RWPE1 (cell line): ENCODE measurements around the gene SPAG16.
A peak's percentile ranks its signal among the peaks of the same experiment; 100 is the strongest.

Source experiments
- CTCF ChIA-PET: fragments of 350-600 bp; sonication (Branson Sonifier 250); formaldehyde crosslinking; extraction: SDS; loops from one replicate; lab custom pipeline; 2021; lab: Yijun Ruan, JAX
- POLR2A ChIA-PET: fragments of 400-600 bp; formaldehyde crosslinking; extraction: SDS; loops from one replicate; lab custom pipeline; 2020; ENCODE audit warnings: antibody characterized with exemption; ENCODE audit not compliant: low non-redundant PET; lab: Yijun Ruan, JAX
- DNase-seq: peaks from one replicate; pipeline ENCODE4 v3.0.0; 2012; ENCODE audit warnings: low spot score
- H3K27ac ChIP-seq: fragments of 450-650 bp; 2 replicates; pipeline ENCODE4 v1.5.1; 2017
- TF ChIP-seq, protein P1 (sequence below): fragments of 450-650 bp; conservative IDR thresholded peaks from 2 replicates; pipeline ENCODE4 v1.5.1; 2017; ENCODE audit warnings: low read depth, mild to moderate bottlenecking

The SPAG16 gene

DNA sequence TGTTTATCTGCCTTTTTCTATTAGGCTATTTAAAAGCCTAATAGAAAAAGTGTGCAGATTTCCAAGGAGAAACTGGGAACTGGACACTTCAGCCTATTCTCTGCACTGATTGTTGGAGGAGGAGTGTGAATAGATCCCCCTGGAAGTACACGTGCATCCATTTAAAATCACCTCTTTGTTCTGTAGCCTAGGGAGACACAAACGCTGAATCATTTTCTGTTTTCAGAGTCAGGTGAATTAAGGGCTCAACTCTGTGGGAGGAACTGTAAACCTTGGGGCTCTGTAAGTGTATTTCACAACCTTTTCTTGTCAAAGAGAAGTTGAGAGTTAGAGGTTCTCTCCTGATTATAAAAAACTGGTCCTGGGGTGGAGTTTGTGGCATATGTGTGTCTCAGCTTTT is 159.7 kb downstream of the SPAG16 start:
- POLR2A ChIA-PET = interaction anchor here (1.1 kb wide), 1 partner anchor 968 kb away, joined by 9 read pairs; no protein-coding TSS in a partner anchor
- CTCF ChIA-PET = interaction anchor here (0.6 kb wide), 1 partner anchor 9 kb away, joined by 3 read pairs; no protein-coding TSS in a partner anchor
- DNase-seq = no peak
- TF ChIP-seq, protein P1, sequence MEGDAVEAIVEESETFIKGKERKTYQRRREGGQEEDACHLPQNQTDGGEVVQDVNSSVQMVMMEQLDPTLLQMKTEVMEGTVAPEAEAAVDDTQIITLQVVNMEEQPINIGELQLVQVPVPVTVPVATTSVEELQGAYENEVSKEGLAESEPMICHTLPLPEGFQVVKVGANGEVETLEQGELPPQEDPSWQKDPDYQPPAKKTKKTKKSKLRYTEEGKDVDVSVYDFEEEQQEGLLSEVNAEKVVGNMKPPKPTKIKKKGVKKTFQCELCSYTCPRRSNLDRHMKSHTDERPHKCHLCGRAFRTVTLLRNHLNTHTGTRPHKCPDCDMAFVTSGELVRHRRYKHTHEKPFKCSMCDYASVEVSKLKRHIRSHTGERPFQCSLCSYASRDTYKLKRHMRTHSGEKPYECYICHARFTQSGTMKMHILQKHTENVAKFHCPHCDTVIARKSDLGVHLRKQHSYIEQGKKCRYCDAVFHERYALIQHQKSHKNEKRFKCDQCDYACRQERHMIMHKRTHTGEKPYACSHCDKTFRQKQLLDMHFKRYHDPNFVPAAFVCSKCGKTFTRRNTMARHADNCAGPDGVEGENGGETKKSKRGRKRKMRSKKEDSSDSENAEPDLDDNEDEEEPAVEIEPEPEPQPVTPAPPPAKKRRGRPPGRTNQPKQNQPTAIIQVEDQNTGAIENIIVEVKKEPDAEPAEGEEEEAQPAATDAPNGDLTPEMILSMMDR = no peak
- H3K27ac ChIP-seq = no peak overlapping the region

DNA sequence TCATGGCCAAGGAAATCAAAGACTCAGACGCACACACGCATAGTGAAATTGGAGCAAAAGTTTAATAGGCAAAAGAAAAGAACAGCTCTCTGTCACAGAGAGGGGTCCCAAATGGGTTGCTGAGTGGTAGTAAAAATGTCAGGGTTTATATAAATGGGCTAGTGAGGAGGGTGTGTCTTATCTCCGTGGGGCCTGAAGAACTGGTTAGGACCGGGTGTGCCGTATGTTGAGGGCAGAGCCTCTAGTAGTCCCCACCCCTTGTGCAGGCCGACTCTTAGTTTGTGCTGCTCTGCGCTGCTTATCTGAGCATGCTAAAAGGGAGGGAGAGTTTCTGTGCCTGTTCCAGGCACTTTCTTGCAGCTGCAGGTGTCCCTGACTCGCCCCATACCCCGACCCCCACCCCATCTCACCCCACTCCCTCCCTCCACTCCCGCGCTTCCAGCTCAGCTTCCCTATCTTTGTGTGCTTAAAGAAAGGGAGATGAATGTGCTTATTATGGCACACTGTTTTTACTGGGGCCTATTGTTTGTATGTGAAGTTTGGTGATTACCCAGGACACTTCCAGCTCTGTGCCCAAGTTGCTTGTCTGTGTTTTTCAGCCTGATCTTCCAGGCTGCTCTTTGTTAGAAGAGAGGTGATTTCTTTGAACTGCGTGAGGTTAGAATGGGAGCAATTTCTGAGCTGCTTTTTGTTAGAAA is 167.4 kb downstream of the SPAG16 start:
- TF ChIP-seq, protein P1 = no peak
- no peak for DNase-seq
- ChIA-PET CTCF (no interaction called here), POLR2A (no interaction called here)
- no peak overlapping the region for H3K27ac ChIP-seq

DNA sequence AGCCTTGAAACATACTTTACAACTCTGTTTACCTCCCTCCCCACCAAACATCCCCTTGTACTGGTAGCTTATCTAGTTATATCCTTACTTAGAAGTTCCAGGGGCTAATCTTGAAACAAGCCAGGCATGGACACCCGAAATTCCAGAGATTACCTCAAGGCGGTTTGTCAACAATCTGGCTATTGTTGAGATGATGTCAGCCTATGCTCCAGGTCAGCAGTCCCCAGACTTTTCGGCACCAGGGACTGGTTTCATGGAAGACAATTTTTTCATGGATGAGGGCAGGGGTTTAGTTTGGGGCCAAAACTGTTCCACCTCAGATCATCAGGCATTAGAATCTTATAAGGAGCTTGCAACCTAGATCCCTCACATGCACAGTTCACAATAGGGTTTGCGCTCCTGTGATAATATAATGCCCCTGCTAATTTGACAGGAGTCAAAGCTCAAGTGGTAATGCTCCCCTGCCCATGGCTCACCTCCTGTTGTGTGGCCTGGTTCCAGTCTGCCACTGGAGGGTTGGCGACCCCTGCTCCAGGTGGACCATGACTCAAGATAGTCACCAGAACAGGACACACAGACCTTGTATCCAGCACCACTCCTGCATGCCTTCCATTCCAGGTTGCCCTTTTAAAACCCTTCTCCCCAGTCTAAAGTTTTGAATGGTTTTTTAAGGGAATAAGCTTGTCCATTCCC is 171.2 kb downstream of the SPAG16 start:
- no peak for DNase-seq
- no peak overlapping the region for H3K27ac ChIP-seq
- ChIA-PET CTCF (no interaction called here), POLR2A (no interaction called here)
- TF ChIP-seq, protein P1 = no peak

DNA sequence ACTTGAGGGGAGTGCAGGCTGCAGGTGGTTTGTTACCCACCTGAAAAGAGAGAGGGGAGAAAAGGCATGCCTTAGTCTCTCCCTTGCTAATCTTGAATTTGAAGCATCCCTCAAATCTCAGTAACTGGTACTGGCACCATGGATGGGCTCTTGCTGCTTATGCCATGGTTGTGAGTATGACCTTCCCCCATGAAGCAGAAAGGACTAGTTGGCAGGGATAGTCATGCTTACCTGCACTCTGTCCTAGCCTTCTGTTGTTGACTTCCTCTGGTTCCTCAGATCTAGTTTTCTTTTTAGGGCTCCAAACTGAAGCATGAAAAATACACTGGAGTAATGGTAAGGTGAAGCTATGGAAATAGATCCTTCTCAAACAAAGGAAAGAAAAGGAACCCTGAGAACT is 191.2 kb downstream of the SPAG16 start:
- ChIA-PET POLR2A (no interaction called here), CTCF (no interaction called here)
- TF ChIP-seq, protein P1 = no peak
- no peak for DNase-seq
- no peak overlapping the region for H3K27ac ChIP-seq

DNA sequence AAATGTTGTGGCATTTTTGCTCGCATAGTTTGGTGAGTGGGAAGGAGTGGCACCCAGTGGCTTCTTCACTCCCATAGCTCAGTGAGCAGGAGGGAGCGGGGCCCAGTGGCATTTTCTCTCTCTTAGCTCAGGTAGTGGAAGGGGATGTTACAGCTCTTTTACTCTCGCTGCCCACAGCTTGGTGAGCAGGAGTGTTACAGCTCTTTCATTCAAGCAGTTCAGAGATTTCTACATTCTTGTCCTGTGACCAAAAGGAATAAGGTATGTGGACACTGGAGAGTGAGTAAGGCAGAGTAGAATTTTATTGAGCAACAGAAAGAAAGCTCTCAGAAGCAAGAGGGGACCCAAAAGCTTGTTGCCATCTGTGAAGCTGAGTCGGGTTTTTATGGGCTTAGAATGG is 192.4 kb downstream of the SPAG16 start:
- TF ChIP-seq, protein P1 = no peak
- CTCF ChIA-PET = no interaction called here
- DNase-seq = no peak
- POLR2A ChIA-PET = no interaction called here
- H3K27ac ChIP-seq = no peak overlapping the region

DNA sequence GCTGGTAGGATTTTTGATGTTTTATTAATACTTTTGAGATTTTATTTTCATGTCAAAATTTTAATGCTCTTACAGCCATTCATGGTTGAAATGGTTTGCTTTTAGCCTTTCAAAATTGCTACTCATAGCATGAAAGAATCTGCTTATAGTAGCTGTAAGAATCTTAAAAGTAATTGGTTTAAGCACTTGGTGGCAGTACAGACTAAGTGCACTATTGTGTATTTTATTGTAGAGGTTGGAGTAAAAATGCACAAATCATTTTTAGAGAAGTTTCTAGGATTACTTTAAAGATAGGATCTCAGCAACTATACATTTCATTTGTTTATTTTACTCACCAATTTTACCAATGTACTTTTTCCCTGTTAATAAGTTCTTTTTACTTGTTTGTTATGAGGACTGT is 205.8 kb downstream of the SPAG16 start:
- CTCF ChIA-PET = interaction anchor here (1.3 kb wide), 1 partner anchor 233 kb away, joined by 3 read pairs; no protein-coding TSS in a partner anchor
- POLR2A ChIA-PET = no interaction called here
- TF ChIP-seq, protein P1 = 0 out of 2 replicates have a peak, but pooled peaks have one; percentile 9
- H3K27ac ChIP-seq = no peak overlapping the region
- no peak for DNase-seq
